HK-2 (cell line): ENCODE measurements around the gene DUSP19.

Experiments used
- DNase-seq: peaks from one replicate; pipeline ENCODE4 v3.0.0-alpha.2; 2018; ENCODE audit not compliant: unreplicated experiment

DUSP19 gene

DNA sequence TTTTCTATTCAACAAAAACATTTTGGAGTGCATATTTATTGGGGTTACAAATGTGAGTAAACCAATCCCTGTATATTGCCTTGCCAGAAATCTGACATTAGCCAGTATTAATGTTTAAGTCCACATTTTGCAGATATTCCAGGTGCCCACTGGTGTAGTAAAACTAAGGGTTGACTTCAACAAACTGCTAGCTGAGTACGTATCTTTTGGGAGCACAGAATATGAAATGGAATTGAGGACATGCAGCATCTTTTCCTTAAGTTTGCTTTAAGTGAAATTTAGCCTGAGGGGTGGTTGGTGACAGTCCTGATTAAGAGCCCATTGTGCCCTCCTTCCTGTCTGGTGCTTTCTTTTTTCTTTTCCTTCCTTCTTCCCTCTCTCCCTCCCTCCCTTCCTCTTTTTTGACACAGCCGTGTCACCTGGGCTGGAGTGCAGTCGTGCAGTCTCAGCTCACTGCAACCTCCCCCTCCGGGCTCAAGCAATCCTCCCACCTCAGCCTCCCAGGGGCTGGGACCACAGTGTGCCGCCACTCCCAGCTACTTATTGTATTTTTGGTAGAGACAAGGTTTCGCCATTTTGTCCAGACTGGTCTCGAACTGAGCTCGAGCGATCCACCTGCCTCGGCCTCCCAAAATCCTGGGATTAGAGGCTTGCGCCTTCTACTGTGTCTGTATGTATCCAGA, 47.3 kb downstream of the DUSP19 start:
- no peak for DNase-seq

DNA sequence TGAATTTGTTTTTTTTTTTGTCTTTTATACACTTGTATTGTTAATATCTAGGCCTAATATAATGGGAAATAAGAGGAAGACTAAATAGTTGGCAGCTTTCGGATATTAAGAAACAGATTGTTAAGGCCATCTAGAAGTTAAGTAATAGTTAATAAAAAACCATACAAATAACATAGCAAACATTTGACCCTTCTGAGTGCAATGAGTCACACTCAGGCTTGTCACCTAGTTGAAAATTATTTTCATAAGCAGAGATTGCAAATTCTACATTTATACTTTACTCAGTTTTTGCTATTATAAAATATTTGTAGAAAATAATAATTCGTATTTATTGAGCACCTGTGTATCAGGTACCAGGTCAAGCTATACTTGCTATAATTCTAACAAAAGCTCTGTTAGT, 48.1 kb downstream of the DUSP19 start:
- no peak for DNase-seq

DNA sequence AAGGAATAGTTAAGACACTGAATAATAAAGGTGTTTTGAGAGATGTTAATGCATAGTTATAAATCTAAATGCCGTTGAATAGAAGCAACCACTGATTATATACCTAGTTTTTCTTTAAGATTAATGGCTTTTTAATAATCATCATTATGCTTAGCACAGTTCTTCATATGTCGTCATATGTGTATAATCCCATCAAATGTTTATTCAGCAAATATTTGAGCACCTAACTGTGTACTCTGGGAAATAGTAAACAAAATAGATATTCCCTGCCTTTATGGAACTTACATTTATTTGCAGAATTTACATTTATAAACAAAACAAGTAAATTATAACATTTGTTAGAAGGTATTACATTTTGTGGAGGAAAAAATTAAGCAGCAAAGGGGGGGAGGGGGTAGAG, 55.5 kb downstream of the DUSP19 start:
- DNase-seq, result no peak

DNA sequence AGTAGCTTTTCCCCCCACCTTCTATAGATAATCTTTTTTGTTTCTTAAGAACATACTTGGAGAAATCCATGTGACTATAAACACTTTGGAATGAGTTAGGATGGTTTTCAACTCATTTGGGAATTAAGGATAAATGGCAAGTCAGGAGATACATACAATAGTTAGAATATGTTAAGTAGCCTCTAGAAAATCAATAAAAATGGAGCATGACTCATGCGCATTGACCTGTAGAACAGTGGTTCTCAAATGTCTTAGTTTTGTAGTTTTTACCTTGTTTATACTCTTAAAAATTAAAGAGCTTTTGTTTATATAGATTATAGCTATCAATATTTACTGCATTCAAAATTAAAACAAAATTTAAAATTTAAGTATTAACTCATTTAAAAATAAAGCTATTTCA, 70.4 kb downstream of the DUSP19 start:
- no peak for DNase-seq

DNA sequence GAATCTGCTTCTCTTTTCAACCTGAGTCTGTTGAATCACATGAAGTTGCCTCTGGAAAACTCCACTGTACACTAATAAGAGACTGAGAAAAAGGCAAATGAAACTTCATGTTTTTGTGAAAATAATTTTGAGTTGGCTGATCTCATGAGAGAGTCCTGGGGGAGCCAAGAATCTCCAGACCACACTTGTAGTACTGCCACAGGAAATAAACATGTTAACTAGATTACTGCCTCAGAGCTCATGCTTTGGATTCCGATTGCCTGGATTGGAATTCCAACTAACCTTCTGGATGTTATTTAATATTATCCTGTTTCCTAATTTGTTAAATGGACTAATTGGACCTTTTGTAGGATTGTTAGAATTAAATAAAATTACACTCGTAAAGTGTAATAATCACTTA, 70.9 kb downstream of the DUSP19 start:
- no peak for DNase-seq
